Left lung (tissue), 10 donors: Measurements from ENCODE around the gene SAMD3. TPM values are rescaled to one million over a fixed set of nuclear protein-coding genes. Genes with fewer than 3 reads are reported as not detected.

Source experiments
- ATAC-seq: fragments of 200-7000 bp; cut with Tn5 transposase; one replicate; pipeline ENCODE4 v1.9.1; 2020; ENCODE audit warnings: moderate library complexity
- DNase-seq, 4 donors: peaks; one replicate each; pipeline ENCODE4 v3.0.0-alpha.2; 2013 to 2020
- H3K27ac ChIP-seq, 2 donors: fragments of 200-600 bp; sonication (generic) in 1 of 2; one replicate each; pipeline versions ENCODE4 v1.5.0 to v1.8.0; 2020 to 2021
- H3K27me3 ChIP-seq, 2 donors: fragments of 200-600 bp; sonication (generic) in 1 of 2; one replicate each; pipeline versions ENCODE4 v1.5.0 to v1.8.0; 2020 to 2021
- H3K36me3 ChIP-seq, 2 donors: fragments of 200-600 bp; sonication (generic) in 1 of 2; one replicate each; pipeline versions ENCODE4 v1.5.0 to v1.8.0; 2020 to 2021
- H3K4me1 ChIP-seq, 2 donors: fragments of 200-600 bp; one replicate each; pipeline ENCODE4 v1.8.0; 2021
- H3K4me3 ChIP-seq, 2 donors: fragments of 200-600 bp; sonication (generic) in 1 of 2; one replicate each; pipeline versions ENCODE4 v1.5.0 to v1.8.0; 2020 to 2021; ENCODE audit warnings: mild to moderate bottlenecking in 1 of 2
- H3K9me3 ChIP-seq, 2 donors: fragments of 200-600 bp; sonication (generic) in 1 of 2; one replicate each; pipeline versions ENCODE4 v1.5.0 to v1.8.0; 2020 to 2021
- CTCF ChIP-seq, 2 donors: fragments of 200-600 bp; sonication (generic) in 1 of 2; IDR thresholded peaks; one replicate each; pipeline versions ENCODE4 v1.5.0 to v1.8.0; 2021; ENCODE audit warnings: antibody characterized with exemption in 2 of 2
- intact Hi-C, 2 donors: fragments of 100-400 bp; cut with DNase I; formaldehyde crosslinking; loops; one replicate each; pipeline versions ENCODE4 v1.11.2 to v1.14.2; 2022
- polyA plus RNA-seq, 6 donors: library from polyadenylated mRNA; unstranded; fragments of 120-200 nt; gene quantifications; one replicate each; pipeline ENCODE4 v1.2.1, GENCODE V29; 2013; ENCODE audit not compliant: insufficient read length in 6 of 6
- total RNA-seq, 2 donors: library from RNA; stranded (reverse); fragmentation: NEBNext Ultra II Directional; extraction: Animal tissue kit (Norgen Biotek cat#: 25700); gene quantifications; one replicate each; pipeline ENCODE4 v1.2.1, GENCODE V29; 2021
- donor health status: DM: no; HTN: yes; CAD: no.
- donor health status: DM: no; HTN: no; CAD: no.

Gene SAMD3
- total and polyA plus RNA-seq, 8 donors = 0.56 to 2.7 (median 1.4) TPM

GRCh38 chr6:130259557-130259956, 36.8 kb upstream of the SAMD3 start:
- Histone ChIP-seq H3K27me3 (no peaks in the 10 kb centered on the region), H3K36me3 (no peaks in the 10 kb centered on the region), H3K4me3 (no peak overlapping the region), H3K9me3 (peaks cover 0 to 7% of the 10 kb centered on the region in 2 donors), H3K27ac (no peak overlapping the region), H3K4me1 (no peaks in the 10 kb centered on the region)
- ATAC-seq (no peak), DNase-seq (no peak)
- no peak for TF ChIP-seq CTCF (IDR thresholded peaks at IDR 0.05)
- intact Hi-C loops = no loop called here

GRCh38 chr6:130259140-130259539, 36.4 kb upstream of the SAMD3 start:
- no peak overlapping the region for H3K4me3 ChIP-seq
- no peak for TF ChIP-seq CTCF (IDR thresholded peaks at IDR 0.05)
- no peaks in the 10 kb centered on the region for H3K4me1 ChIP-seq
- ATAC-seq = no peak
- intact Hi-C loops = no loop called here
- H3K27ac ChIP-seq = no peak overlapping the region
- H3K27me3 ChIP-seq = no peaks in the 10 kb centered on the region
- H3K36me3 ChIP-seq = no peaks in the 10 kb centered on the region
- peaks cover 0 to 7% of the 10 kb centered on the region in 2 donors for H3K9me3 ChIP-seq
- no peak for DNase-seq

GRCh38 chr6:130252527-130253237, 29.9 kb upstream of the SAMD3 start:
- intact Hi-C loops = no loop called here

GRCh38 chr6:130245267-130245666, 22.5 kb upstream of the SAMD3 start:
- DNase-seq = no peak
- no peak for ATAC-seq
- Histone ChIP-seq H3K27me3 (no peaks in the 10 kb centered on the region), H3K4me3 (no peak overlapping the region), H3K9me3 (no peaks in the 10 kb centered on the region), H3K4me1 (no peaks in the 10 kb centered on the region), H3K27ac (no peak overlapping the region), H3K36me3 (no peaks in the 10 kb centered on the region)
- no peak for TF ChIP-seq CTCF (IDR thresholded peaks at IDR 0.05)
- intact Hi-C loops = no loop called here

More at GRCh38 chr6:130252527-130253237, 29.9 kb upstream of the SAMD3 start:
- Histone ChIP-seq H3K27ac (no peak overlapping the region), H3K4me1 (no peaks in the 10 kb centered on the region), H3K4me3 (no peak overlapping the region), H3K27me3 (no peaks in the 10 kb centered on the region), H3K9me3 (no peaks in the 10 kb centered on the region), H3K36me3 (no peaks in the 10 kb centered on the region)
- ATAC-seq (no peak), DNase-seq (no peak)
- no peak for TF ChIP-seq CTCF (IDR thresholded peaks at IDR 0.05)

GRCh38 chr6:130244728-130245127, 22.0 kb upstream of the SAMD3 start:
- H3K4me3 ChIP-seq = no peak overlapping the region
- H3K9me3 ChIP-seq = no peaks in the 10 kb centered on the region
- H3K27me3 ChIP-seq = no peaks in the 10 kb centered on the region
- H3K36me3 ChIP-seq = no peaks in the 10 kb centered on the region
- no peak for DNase-seq
- ATAC-seq = no peak
- no peaks in the 10 kb centered on the region for H3K4me1 ChIP-seq
- intact Hi-C loops = no loop called here
- H3K27ac ChIP-seq = no peak overlapping the region
- TF ChIP-seq CTCF (IDR thresholded peaks at IDR 0.05) = no peak
